GM19463 (cell line): ENCODE measurements around the gene PRRG4.
"Not testable (repeated sequence)": the region's sequence is repeated elsewhere in the genome, so short reads cannot be mapped to it uniquely, and the experiment has no call there.

Experiments
- ATAC-seq: cut with Tn5 transposase; IDR thresholded peaks from one replicate; pipeline ENCODE4 v1.9.1; 2021; ENCODE audit warnings: mild to moderate bottlenecking, moderate library complexity; ENCODE audit not compliant: unreplicated experiment

Gene PRRG4

DNA sequence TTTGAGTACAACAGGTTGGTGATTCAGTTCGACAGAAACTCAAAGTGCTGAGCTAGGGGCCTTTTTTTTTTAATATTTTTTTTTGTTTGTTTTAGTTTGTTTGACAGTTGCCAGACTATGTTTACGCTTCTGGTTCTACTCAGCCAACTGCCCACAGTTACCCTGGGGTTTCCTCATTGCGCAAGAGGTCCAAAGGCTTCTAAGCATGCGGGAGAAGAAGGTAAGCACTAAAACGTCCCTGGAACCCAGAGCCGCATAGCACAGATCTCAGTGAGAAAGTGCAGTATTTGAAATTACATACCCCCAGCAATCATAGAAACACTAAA lies 649 bp downstream of the PRRG4 start:
- ATAC-seq = peak; percentile 15

GRCh38 chr11:32830796-32831195 lies 1.1 kb downstream of the PRRG4 start:
- ATAC-seq = no peak

DNA sequence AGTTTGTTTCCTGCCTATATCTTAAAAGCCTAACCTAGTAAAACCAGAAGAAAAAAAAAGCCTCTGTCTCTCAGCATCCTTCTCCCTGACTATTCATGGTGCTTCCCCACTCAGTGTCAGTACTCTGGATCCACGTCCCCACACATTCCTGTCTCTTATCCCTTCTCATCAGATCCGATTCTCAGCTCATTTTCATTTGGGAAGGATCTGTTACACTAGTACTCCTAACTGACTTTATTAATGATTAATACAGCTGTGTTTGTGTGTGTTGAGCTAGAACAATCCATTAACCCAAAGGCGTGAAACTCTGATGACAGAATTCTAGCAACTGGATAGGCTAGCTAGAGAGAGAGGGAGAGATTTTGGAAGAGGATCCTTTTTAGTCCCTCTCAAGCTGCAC lies 1.5 kb downstream of the PRRG4 start:
- no peak for ATAC-seq

DNA sequence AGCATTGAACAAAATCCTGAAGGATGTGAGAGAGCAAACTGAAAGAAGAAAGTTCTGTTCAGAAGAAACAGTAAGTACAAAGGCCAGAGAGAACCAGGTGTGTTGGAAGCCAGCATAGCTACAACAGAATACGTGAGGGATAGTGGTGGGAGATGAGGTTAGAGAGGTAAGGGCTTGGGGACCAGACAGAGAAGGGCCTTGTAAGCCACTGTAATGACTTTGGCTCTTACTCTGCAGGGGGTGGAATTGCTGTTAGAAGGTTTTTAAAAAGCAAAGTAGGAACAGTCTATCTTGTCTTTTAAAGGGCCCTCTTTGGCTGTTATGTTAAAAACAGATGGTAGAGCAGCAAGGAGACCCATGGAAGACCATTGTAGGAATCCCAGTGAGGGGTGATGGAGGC lies 4.2 kb downstream of the PRRG4 start:
- no peak for ATAC-seq

GRCh38 chr11:32836946-32837345 lies 7.2 kb downstream of the PRRG4 start:
- ATAC-seq = no peak

DNA sequence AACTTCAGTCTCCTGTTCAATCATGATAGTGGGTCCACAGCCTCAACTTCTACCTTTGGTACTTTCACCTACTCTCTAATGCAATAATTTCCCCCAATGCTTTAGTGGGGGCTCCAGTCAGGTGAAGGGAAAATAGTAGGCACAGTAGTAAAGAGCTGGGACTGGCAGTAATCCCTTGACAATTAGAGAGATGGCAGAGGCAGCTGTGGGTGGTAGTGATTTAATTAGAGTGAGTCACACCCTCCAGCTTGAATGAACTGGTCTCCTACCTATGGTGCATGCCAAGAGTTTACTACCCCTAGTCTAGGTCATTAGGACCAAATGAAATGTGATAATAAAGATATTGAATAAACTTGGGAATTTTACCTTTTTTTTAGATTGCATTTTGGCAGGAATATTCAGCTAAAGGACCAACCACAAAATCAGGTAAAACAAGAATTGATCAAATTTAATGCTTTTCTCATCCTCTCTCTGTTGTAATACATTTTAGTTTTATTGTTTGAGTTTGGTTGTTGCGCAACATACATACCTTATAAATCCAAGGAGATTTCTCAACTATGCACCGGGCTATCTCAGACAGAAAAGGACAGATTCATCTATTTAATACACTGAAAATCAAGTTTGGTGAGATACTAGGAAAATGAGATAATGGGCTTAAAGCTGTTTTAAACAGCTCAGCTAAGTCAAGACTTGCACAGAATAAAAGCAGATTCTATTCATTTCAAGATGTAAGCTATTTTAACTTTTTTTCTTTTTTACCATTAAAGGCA lies 9.0 kb downstream of the PRRG4 start:
- ATAC-seq = no peak

DNA sequence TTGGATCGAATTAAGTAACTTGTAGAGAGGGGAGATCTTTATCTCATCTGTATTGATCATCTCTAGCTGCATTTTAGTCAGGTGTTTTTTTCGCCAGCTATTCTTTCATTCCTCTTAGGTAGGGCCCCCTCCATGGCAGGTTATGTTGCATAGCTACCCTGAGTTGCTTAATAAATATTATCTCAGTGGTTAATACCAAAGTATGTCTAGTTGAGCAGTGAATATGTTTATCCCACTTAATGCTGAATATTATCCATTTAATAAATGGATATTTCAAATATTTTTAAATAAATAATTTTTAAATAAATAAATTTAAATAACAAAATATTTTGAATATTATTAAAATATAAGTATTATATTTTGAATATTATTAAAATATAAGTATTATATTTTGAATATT lies 9.6 kb downstream of the PRRG4 start:
- ATAC-seq = no peak

DNA sequence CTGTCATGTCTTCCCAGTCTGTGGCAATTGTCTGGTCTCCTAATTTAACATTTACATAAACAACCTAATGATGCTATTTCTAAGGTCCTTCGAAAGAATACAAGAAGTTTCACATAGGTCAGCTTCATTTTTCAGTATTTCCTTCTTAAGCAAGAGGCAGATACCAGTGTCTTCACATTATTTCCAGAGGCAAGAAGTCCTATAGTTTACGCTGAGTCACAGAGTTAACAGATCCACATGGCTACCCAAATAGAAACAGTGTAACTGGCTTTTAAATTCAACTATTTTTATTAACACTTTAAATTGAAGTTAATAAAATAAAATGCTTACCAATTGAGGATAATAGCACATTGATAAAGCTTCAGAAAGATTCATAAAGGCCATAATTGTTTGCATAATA lies 10.9 kb downstream of the PRRG4 start:
- ATAC-seq = no peak

- ATAC-seq = no peak
These were observed 13.8 kb downstream of the PRRG4 start for GRCh38 chr11:32843544-32843943.

GRCh38 chr11:32847511-32847910 lies 17.8 kb downstream of the PRRG4 start:
- ATAC-seq = no peak

DNA sequence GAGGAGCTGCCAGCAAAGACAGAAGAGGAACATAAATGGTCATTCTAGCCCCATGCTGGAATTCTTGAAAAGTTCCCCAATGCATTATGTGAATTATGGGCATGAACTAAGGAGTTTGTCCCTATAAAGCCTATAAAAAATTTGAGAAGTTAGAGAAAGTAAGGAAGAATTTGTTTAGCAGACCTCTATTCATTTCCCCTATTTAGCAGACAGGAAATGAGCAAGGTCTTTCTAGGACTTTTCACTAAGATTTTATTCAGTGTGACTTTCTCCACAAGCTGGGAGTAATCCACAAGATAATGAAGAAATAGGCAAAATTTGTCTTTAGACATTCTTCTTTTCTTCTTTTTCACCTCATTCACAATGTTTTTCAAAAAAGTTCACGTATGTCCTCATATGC lies 20.0 kb downstream of the PRRG4 start:
- no peak for ATAC-seq

DNA sequence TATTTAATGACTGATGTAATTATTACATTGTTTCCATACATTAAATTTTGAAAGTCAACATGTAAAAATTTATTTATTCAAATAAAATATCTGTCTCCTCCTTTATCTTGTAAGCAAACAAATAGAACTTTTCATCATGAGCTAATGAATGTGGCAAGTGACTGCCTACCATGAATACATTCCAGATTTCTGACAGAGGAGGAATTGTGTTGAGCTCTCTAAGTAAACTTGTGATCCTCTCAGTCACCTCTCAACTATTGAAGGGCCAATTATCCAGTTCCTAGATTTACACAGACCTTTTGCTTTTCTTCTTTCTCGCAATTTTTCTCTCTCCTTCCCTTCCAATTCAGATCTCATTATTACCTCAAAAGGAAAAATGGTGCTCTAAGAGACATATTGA lies 21.5 kb downstream of the PRRG4 start:
- no peak for ATAC-seq

DNA sequence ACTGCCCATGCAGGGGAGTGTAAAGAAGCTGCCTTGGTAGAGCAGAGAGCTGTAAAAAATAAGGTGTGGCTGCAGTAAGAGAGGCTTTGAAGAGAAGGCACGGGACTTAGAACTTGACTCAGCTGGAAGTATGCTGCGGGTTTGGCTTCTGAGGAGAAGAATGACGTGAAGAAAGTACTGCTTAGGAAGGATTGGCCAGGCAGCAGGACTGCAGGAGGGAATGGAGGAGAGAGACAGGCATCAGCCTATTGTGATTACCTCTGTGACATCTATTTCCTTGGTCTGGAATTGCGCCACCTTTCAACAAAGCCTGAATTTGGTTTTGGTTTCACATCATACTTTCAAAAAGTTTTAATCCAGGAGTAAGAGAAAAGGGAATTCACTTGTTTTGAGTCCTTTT lies 22.5 kb downstream of the PRRG4 start:
- ATAC-seq = no peak

DNA sequence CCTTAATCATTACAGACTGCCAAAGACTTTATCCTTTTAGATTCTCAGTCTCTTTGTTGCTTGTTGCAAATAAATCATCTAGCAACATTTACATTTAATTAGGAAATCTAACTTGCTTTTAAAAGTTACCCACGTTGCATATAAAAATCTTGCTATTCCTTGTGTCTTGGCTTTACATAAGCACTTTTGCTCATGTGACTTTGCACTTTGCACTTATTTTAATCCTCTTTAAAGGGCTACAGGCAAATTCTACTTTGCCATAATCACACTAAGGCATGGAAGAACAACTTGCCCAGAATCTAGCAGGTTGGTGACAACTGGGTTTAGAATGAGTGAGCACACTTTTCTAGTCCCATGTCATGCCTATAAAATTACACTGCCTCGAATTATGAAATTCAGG lies 25.9 kb downstream of the PRRG4 start:
- no peak for ATAC-seq

DNA sequence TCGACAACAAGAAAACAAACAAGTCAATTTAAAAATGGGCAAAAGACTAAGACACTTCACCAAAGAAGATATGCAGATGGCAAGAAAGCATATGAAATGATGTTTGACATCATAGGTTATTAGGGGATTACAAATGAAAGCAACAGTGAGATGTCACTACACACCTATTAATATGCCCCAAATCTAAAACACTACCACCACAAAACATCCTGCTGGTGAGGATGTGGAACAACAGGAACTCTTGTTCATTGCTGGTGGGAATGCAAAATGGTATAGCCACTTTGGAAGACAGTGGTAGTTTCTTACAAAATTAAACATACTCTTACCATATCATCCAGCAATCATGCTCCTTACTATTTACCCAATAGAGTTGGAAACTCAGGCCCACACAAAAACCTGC lies 29.0 kb downstream of the PRRG4 start:
- ATAC-seq = no peak

DNA sequence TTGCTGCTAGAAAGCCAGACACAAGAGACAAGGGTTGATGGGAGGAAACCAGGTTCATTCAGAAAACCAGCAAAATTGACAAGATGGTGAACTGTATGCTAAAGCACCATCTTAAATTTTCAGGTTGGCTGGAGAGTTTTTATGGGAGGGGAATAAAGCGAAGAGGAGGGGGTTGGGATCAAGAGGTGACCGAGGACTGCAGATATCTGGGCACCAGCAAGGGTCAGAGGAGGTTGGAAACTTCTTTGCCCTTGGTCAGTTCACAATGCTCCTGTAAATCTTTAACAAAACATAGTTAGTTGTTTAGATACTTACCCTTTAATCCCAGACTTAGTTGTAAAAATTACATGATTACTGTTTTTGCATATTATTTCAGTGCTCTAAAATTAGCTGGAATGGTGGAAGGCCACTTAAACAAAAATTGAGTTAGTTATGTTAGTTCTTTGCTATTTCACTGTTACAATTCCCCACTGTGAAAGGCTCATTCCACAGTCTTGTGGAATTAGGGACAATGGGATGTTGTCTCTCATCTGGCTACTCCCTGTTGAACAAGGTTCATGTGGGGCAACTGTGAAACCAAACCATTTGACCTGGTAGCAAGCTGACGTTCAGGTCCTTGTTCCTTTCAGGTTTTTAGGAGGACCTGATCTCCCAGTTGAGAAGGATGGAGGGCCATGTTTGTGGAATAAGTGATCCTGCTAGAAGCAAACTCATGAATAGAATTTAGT lies 32.3 kb downstream of the PRRG4 start:
- no peak for ATAC-seq

DNA sequence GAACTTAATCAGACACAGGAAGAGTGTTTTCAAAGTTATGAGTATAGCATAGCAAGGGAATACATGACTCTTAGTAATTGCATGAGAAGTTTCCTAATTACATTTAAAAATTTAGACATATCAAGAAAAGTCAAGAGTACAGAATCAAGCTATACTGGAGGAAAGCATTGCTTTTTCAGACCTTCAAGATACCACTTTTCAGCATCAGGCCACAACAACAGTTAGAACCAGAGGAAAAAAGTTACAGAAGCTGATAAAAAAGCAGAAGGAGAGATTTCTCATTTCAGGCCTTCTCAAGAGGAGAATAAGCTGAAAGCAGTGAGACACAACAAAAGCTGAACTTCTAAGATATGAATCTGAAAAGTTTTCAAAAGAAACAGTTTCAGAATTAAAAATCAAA lies 34.8 kb downstream of the PRRG4 start:
- no peak for ATAC-seq

GRCh38 chr11:32868752-32869151 lies 39.0 kb downstream of the PRRG4 start:
- not testable (repeated sequence) for ATAC-seq

DNA sequence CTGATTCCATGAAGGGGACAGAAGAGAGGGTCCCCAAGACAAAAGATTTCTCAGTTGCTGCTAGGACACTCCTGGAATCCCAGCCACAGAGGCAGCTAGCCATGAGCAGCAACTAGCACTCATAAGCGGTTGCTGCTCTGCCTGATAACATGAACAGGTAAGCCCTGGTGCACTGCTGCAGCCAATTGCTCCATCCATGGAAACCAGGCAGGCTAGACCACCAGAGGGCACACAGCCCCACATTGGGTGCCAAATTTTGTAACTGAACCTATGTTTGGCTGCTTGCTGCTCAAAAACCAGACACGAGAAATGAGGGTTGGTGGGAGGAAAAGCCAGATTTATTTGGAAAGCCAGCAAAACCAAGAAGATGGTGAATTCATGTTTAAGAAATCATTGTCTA lies 40.9 kb downstream of the PRRG4 start:
- ATAC-seq = no peak

DNA sequence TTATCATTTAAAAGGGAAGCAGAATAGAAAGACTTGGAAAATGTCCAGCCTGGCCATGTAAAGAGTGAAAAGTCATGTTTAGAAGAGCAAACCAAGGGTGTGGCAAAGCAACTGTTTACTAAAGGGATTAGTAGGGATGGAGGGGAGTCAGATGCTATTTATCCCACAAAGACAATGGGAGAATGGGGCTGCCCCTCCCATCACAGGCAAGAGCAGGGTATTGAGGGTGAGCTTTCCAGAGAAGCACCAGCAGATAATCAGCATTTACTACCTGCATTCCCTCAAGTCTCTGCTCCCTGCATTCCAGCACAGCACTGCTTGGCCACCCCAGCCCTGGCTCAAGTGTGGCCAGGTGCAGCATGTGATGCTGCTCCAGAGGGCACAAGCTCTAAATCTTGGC lies 44.4 kb downstream of the PRRG4 start:
- ATAC-seq = no peak

DNA sequence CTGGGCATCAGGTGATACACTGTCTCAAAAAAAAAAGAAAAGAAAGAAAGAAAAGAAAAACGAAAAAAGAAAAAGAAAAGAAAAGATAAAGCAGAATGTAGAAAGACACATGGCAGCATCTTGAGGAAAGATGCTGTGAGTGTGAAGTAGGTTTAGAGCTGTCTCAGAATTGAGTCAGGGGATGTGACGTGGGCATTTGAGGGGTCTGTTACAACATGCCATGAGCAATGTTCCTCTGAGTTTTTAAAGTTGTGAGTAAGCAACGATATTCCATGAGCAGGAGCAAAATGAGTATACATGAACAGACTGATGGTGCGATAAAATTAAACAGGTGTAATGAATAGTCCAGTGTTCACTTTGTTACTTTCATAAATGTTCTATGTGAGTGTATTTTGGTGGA lies 51.6 kb downstream of the PRRG4 start:
- ATAC-seq = no peak

DNA sequence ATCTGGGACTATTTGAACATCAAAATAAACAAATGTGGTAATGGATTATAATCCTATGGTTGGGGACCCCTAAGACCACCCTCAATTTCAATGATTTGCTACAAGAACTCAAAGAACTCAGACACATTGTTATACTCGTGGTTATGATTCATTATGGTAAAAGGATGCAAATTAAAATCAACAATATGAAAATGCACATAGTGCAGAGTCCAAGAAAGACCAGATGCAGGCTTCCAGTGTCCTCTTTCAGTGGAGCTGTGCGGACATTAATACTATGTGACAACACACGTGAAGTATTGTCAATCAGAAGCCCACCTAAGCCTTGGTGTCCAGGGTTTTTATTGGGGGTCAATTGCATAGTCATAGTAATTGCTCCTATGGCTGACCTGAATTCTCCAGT lies 53.7 kb downstream of the PRRG4 start:
- ATAC-seq = no peak

- no peak for ATAC-seq
These were observed 54.3 kb downstream of the PRRG4 start for GRCh38 chr11:32884023-32884422.
